IPS DF 4.7 (cell line): ENCODE data around the gene CADPS2.
"Not testable (repeated sequence)": the region's sequence is repeated elsewhere in the genome, so short reads cannot be mapped to it uniquely, and the experiment has no call there.

Source experiments
- DNase-seq: peaks from one replicate; pipeline ENCODE4 v3.0.0-alpha.2; 2013; ENCODE audit warnings: low spot score; ENCODE audit errors: extremely low read depth

The CADPS2 gene

DNA sequence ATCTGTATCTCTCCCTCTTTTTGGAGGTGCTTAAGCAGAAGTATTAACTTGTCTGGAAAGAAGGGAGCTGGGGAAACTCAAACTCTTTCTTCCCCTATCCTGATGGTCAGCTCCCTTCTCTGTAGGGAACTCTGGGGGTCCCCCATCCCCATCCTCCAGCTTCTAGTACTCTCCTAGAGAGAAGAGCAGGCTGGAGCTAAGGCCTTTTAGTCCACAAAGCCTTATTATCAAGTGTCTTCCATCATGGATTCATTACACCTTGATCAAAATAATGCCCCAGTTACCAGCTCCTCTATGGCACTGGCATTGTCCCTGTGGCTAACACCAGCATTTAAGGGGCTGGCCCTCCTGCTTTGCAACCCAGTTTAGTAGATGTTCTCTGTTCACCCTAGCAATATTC, 35.7 kb downstream of the CADPS2 start:
- no peak for DNase-seq

DNA sequence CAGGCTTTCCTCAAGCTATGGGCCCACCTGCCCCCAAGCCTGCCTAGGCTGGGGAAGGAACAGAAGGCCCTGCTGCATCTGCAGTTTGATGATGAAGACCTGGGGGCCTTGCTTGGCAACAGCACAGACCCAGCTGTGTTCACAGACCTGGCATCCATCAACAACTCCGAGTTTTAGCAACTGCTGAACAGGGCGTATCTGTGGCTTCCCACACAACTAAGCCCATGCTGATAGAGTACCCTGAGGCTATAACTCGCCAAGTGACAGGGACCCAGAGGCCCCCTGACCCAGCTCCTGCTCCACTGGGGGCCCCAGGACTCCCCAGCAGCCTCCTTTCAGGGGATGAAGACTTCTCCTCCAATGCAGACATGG, 36.3 kb downstream of the CADPS2 start:
- DNase-seq: no peak

GRCh38 chr7:122849322-122849956, 36.8 kb downstream of the CADPS2 start:
- DNase-seq: no peak

- DNase-seq: no peak
Measured at GRCh38 chr7:122847871-122848473, 38.3 kb downstream of the CADPS2 start.

DNA sequence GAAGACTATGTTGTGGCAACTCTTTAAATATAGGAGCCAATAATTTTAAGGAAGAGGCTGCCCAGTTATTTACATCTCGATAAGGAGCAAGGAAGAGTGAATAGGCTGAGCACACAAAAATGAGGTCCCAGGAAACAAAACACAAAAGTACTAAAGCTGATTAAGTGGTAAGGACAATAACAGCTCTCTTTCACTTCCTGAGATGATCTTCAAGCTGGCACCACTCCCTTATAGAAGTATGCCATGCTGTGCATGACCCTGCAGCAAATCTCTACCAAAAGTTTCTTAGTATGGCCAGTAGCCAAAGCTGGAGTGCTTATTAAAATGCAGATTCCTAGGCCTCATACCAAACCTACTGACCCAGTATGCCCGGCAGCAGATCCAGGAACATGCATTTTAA, 39.7 kb downstream of the CADPS2 start:
- no peak for DNase-seq

DNA sequence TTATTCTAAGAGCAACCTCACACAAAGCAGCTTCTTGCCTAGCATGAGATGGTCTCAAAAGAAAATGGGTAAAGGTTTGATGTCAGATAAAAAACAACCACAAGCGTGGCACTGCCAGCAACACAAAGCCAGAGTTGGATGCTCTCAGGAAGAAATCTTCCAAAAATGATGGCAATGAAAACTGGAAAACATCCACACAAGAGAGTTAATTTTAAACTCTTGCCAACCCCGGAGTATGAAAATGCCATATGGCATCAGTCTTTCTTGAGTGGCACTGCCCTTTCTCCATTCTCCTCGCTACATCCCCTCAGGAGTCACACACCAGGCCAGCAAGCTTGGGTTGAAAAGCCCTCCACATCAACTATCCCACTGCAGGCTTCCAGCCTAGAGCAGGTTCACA, 41.0 kb downstream of the CADPS2 start:
- no peak for DNase-seq

DNA sequence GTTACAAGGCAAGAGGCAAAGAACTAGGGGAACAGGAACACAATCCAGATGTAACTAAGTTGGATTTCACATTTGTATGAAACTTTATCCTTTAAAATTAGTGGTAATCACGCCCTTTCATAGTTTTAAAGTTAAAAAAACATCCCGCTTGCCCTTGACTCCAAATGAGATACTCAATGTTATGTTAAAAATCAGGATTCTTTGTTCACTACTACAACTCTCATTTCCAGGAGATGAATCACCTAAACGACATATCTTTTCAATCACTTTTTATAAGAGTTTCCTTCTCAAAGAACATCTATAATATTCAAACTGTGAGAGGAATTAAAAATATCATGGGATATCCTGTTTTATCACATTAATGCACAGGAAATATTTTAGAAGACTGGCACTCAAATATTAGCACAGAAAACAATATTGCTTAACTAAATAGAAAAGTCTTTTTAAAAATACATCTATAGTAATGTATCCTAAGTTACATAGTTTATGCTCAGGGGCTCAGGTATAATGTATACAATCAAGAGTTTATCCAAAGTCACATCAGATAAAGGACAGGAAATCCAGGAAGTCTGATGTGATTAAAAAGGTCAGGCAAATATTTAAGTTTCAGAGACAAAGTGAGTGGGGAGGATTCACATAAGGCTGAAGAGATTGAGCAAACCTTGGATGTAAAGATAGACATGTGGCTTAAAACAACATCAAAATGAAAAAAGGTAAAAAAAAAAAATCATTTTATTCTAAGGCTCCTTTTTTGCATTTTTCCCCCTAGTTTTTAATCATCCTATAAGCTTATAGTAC, 41.9 kb downstream of the CADPS2 start:
- no peak for DNase-seq

- DNase-seq: no peak
Measured at GRCh38 chr7:122842971-122843370, 43.3 kb downstream of the CADPS2 start.

DNA sequence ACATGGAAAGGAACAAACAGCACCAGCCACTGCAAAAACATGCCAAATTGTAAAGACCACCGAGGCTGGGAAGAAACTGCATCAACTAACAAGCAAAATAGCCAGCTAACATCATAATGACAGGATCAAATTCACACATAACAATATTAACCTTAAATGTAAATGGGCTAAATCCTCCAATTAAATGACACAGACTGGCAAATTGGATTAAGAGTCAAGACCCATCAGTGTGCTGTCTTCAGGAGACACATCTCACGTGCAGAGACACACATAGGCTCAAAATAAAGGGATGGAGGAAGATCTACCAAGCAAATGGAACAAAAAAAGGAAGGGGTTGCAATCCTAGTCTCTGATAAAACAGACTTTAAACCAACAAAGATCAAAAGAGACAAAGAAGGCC, 50.0 kb downstream of the CADPS2 start:
- not testable (repeated sequence) for DNase-seq

- not testable (repeated sequence) for DNase-seq
Measured at GRCh38 chr7:122834571-122834942, 51.7 kb downstream of the CADPS2 start.

GRCh38 chr7:122833888-122834570, 52.2 kb downstream of the CADPS2 start:
- DNase-seq: no peak

- no peak for DNase-seq
Measured at GRCh38 chr7:122831436-122831835, 54.8 kb downstream of the CADPS2 start.

- DNase-seq: no peak
Measured at GRCh38 chr7:122829962-122830361, 56.3 kb downstream of the CADPS2 start.

- no peak for DNase-seq
Measured at GRCh38 chr7:122827763-122828162, 58.5 kb downstream of the CADPS2 start.

DNA sequence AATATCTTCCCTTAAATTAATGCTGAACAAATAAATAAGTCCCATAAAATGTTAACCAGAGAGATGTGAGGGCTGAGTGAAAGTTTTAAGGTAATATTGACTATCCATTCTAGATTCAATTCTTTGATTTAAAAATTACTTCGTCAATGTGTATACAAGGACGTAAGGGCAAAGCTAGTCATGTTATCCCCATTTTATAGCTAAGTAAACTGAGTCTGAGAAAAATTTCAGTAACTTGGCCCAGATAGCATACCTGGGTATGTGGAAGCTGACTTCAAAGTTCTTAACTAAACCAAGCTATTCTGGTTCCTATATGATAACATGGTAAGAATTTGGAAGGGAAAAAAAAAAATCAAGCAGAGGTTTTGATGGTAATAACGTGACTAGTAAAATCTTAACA, 72.4 kb downstream of the CADPS2 start:
- no peak for DNase-seq

- DNase-seq: no peak
Measured at GRCh38 chr7:122803851-122804250, 82.4 kb downstream of the CADPS2 start.

DNA sequence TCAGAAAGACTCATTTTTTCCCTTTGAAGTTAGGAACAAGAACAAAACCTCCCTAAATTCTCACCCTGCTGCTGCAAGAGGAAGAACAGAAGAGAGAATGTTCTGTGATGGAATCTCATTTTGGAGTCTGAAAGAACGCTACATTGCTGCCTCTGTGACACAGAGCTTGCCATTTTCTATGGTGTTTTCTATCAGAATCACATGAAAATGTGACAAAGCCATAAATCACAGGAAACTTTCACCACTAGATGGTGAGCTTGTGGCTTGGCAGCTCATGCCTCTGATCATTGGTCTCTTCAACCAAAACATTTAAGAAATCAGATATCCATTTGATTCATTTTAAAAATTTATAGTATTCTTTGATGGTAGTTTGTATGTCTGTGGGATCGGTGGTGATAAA, 82.9 kb downstream of the CADPS2 start:
- no peak for DNase-seq

DNA sequence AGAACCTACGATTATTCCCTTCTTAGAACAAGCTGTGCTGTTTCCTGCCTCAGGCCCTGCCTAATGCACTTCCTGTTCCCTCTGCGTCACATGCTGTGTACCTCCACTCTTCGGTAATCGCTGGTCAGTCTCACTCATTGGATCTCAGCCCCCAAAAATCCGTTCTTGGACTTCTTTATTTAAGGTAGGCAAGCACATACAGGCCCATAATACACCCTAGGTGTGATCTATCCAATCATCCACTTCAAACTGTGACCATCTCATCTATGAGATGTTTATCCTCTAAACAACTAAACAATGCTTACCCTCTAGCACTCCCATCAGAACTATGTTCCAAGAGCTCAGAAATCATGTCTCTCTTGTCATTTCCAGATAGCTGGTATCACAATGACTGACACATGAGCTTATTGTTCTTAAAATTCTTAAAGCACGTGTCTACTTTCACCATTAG, 83.9 kb downstream of the CADPS2 start:
- no peak for DNase-seq

- DNase-seq: no peak
Measured at GRCh38 chr7:122791959-122792545, 94.2 kb downstream of the CADPS2 start.

DNA sequence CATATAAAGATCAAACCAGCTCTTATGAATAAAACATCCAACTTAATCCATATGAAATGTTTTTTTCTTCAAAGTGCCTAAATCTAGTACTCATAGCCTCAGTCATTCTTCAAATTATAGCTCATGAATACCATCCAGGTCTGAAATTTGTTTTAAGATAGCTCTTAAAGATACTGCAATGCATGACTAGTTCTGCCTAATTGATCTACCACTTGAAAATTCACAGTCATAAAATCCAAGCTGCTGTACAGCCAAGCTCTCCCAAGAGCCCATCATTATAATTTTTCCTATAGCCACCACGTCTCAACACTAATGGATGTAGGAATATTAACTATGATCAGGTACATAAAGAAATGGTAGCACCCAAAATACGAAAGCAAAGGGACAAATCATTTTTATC, 95.7 kb downstream of the CADPS2 start:
- DNase-seq: no peak

GRCh38 chr7:122790132-122790531, 96.1 kb downstream of the CADPS2 start:
- no peak for DNase-seq

DNA sequence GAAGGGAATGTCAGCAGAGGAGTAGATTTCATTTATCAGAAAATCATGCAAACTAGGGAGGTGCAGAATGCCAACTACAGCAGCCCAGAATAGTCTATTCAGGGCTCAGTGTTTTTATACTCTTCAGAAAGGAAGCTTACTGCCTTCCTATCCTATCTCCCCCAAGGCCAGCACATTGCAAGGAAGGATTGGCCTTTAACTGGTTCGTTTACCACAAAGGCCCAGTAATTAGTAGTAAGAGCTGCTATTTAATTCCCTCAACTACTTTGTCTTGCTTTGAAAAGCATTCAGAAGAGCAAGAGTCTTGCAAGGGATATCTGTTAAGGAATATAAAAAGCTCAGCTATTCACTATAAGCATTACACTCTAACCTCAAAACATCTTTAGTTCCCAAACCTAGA, 97.1 kb downstream of the CADPS2 start:
- no peak for DNase-seq
